D341Med (cell line): ENCODE measurements around the gene CD276.

ENCODE experiments used
- DNase-seq: peaks from one replicate; pipeline ENCODE4 v3.0.0; 2012; ENCODE audit warnings: low spot score

CD276 gene

DNA sequence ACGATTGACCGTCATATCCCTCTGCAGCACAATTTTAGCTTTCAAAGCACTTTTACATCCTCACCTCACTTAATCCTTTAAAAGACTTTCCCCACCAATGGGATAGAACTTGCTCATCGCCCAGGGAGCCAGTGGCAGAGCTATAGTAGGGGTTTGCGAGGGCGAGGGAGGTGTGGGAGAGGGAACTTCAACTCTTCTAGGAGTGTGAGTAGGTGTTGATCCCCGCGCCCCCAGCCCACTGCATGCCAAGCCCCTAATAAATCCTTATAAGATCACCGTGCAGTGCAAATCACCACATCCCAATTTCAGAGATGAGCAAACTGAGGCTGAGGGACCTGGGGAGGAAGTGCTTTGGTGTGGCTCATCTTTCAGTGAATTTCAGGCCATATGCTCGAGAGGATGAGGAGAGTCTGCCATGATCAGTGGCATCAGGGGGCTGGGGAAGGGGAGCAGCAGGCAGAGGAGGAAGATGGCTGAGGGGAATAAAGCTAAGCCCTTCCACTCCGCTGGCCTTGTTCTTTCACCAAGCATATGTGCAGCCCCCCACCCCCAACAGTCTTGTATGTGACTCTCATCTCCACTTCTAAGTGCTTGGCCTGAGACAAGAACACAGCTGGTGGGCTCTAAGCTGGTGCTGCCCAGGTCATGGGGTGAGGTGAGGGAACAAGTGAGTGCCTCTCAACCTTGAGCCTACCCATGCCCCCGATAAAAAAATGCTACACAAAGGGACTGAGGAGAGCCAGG is 63.8 kb downstream of the CD276 start:
- no peak for DNase-seq

DNA sequence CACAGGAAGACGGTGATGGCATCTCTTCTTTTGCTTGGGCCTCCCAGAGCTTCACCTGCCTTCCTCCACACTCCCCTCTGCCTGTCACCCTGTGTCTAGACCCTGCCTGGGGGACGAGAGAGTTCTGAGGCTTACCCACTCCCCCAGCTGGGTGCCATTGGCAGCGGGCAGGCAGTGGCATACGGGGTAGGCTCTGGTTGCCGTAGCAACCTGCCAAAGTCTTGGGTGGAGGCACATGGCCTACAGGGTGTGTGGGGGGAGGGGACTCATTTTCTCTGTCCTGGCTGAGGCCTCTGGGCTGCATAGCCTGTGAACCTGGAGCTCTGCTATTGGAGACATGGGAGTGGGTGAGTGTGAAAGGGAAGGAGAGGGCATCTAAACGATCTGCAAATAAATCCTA is 64.5 kb downstream of the CD276 start:
- DNase-seq = no peak

DNA sequence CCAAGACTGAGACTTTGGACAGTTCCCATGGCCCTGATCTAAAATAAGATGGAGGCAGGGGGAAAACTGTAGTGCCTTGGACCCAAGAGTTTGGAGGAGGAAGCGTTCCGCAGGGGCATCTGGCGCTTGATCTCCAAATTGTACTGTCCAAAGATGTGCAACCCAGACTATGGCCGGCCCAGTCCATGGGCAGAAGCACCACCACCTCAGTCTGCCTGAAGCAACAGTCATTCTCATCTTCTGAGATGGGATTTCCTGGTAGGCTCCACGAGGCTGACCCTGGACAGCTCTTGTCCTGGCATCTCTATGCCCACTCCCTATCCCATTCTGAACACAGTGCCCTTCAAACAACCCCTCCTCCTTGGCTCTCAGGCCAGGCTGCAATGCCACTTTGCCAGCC is 65.3 kb downstream of the CD276 start:
- no peak for DNase-seq

DNA sequence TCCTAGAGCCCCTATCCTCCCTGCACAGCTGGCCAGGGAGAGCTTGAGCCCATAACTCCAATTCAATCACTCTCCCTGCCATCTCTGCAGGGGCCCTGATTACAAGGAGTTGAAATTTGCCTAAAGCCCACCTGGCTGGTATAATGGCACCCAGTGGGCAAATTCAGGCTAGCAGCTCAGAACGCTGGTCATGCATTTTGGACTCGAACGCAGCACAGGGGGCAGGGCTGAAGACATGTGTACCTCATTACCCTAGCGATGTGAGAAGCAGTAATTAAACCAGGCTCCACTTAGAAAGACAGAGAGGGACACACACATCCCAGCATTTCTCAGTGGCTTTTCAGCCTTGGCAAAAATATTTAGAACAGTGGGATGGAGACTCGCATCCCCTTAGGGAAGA is 65.8 kb downstream of the CD276 start:
- DNase-seq = no peak

DNA sequence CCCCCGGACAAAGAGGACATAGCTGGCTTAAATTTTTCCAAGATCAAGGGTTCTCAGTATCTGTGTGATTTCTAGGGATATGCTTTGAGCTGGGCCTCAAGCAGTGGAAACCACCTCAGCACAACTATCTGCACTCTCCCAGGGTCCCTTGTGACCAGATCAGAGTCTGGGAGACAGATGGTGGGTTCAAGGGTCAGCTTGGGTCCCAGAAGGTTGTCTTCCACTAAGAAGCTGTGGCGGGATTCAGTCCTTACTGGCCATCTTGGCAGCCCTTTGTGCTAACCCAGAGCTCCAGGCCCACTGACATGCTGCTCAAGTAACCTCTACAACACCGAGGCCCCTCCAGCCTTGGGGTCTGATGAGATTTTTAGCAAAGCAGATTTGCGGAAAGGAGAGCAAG is 66.3 kb downstream of the CD276 start:
- DNase-seq = no peak

DNA sequence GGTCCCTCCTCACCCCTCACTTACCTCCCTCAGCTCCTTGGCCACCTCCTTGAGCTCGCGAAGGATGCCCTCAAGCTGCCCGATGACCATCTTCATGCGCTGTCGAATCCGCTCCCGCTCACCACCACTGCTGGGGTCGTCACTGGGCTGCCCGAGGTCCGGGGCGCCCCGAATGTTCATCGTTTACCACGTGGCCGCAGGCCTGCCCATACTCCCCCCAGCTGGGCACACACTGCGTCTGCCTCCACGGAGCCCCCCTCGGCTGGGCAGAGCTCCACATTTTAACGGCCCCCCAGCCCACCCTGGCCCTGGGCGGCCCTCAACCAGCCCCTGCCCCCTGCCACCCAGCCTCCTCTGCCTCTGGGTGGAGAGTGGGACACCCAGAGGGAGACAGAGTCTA is 66.8 kb downstream of the CD276 start:
- no peak for DNase-seq

DNA sequence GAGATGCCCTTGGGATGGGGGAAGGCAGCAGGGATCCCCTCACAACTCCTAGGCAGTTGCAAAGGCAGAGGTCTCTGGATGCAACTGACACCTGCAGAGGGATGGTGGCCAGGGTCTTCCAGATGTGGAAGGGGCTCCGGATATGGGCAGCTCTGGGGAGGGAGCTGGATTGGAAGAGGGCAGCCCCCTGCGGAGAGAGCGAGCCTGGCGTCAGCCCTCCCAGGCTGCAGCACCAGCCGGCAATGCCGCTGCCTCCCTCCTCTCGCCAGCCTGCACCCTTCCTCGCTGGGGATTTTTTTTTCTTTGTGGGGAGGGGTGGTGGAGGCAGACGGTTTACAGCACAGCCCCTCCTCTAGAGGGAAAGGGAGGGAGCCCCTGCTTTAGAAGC is 67.3 kb downstream of the CD276 start:
- no peak for DNase-seq

DNA sequence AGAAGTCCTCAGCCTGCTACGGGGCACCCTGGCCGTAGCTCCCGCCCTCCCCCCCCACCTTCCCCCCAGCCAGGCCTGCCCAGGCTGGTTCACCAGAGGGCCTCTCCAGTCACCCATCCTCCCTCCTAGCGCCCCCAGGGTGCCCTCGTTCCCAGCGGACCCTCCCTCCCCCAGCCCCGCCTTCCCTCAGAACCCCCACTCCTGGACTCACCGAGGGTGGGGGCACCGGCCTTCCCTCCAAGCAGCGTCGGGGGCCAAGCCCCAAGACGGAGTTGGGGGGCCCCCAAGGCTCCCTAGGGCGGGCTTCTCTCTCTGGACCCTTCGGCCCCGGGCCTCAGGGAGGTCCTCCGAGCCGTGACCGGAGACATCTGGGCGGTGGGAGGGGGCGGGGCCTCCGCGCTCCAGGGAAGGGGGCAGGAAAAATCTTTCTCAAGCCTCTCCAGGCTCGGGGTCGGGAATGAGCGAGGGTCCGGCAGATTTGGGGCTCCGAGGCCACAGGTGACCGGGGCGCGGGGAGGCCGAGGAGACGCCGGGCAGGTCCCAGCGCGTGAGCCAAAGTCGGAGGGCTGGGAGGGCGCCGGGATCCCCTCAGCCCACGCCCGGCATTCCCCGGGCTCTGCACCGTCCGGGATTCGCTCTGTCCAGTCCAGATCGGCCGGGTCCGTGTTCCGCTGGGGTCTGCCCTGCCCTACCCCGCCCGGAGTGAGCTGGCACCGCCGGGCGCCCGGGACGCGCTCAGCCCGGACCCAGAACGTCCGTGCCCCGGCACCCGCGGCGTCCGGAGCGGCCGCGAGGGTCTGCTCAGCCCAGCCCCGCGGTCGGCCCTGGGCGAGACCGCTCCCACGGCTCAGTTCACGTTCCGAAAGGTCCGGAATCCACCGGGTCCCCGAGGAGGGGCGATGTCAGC is 68.0 kb downstream of the CD276 start:
- peak; percentile 62 for DNase-seq

DNA sequence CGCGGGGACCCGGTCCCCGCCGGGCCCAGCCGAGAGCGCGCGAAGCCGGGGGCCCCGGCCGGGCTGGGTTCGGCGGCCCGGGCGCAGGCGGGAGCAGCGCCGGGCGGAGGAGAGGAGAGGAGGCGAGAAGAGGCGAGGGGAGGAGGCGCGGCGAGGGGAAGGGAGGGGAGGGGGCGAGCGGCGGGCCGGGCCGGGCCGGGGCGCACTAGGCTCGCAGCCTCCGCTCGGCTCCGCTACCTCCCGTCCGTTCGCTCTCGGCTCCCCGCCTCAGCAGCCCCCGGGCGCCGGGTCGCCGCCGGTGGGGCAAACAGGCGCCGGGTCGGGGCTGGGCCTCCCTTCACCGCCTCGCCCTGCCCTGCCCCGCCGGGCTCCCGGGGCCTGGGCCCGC is 68.6 kb downstream of the CD276 start:
- DNase-seq = peak; percentile 80

DNA sequence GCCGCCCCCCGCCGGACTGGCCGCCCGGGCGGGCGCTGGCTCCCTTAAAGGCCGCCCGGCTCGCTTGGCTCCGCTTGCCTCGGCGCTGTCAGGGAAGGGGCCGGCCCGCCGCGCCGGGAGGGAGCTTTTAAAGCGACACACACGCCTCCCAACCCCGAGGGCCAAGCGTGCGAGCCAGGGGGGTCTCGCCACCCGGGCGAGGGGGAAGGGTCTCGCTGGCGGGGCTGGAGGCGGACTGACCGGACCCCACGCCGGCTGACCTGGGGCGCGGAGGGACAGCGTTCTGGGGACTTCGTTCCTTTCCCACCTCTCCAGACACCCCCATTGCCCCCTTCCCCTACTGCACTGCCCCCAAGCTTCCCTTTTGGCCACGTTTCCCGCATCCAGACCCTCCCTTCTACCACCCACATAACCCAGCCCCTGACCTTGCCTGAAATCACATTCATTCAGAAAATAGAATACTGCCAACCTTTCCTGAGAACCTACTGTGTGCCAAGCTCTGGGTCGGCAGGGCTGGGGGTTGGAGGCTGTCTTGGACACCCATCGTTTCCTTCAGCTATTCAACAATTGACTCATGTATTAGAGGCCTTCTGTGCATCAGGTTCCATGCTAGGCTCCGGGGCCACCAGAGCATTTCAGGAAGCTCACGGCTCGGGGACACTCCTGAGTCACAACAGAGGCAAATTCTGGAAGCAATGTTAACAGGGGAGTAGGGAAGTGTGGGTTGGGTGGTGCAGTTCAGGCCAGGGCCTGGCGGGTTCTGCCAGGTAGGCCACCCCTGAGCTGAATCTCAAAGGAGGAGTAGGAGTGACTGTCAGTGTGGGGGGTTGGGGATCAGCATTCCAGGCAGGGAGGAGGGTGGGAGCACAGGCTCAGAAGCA is 69.3 kb downstream of the CD276 start, which contains the start of gene INSYN1:
Gene INSYN1, minus strand, starts transcription at position 102 of the 881 bp plus-strand sequence. CDS start 2,221 bp downstream, outside the sequence.
- no peak for DNase-seq

DNA sequence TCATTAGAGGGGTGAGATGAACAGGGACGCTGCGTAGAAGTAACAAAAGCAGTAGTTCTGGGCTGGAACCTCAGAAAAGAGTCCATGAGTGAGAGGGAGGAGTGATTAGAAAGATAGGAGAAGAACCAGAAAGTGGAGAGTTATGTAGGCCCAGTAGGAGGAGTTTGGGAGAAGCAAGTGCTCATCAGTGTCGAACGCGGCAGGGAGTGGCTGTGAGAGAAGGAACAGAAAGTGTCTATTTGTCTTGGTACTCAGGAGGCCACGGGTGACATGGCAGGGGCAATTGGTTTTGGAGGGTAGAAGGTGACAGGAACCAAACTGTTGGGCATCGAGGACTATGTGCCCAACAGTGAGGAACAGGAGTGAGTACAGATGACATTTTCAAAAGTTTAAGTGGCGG is 70.3 kb downstream of the CD276 start:
- DNase-seq = no peak

DNA sequence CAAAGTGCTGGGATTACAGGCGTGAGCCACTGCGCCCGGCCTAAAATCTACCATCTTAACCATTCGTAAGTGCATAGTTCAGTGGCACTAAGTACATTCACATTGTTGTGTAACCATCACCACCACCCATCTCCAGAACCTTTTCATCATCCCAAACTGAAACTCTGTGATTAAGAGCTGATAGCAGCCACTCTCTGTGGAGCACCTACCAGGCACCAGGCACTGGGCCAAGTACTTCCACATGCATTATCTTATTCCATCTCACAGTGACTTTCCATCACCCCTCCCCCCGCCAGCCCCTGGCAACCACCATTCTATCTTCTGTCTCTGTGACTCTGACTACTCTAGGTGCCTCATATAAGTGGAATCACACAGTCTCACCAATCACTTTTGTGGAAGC is 71.3 kb downstream of the CD276 start:
- no peak for DNase-seq

DNA sequence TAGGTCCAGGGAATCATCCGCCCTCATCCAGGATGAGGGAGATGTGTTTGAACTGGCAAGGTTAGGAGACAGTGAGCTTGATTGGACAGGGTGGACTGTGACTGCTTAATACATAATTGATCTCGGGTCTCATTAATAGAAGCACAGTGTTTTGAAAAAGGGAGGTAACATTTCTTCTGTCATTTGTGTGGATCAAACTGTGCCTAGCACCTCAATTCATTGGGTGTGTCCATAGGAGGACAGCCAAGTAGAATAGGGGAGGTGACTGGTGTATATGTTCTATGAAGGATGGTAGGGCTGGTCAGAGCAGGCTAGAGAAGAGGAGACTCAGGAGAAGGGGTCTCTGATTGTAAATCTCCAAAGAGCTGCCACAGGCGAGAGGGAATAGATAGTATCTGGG is 71.8 kb downstream of the CD276 start:
- no peak for DNase-seq

DNA sequence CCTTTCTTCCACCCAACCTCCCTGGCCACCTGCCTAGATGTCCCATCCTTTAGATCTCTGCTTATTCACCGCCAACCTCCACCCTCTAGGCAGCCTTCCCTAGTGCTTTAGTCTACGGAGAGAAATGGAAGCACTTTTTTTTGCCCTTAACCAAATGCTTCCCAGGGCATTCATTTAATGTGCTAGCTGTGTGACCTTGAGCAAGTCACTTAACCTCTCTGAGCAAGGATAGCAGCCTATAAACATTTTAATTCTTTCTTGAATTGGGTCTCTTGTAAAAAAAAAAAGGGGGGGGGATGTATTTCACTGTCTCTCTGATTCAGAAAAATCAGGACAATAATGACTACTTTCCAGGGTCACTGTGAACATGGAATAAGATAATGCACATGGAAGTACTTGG is 72.2 kb downstream of the CD276 start:
- no peak for DNase-seq

DNA sequence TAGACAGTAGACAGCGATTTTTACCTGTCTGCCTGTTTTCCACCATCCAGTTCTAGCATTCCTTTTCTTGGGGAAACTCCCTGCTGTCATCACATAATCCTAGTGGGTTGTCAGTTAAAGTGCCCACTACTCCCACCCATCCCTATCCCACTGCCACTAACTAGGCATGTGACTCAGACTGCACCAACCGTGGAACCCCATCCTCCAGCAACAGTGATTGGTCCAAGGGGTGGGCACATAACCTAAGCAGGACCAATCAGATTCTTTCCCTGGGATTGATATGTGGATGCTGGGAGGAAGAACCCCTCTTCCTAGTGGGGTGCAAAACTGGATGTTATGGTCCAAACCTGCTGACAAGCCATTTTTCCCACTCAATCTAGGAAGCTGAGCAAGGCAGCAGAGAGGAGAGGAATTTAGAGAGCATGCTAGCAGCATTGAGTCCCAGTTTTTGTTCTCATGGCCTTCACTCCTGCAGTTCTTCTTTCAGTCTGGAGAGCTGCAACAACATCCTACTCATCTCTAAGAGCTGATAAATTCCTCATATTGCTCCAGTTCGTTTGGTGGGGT is 72.8 kb downstream of the CD276 start:
- no peak for DNase-seq

DNA sequence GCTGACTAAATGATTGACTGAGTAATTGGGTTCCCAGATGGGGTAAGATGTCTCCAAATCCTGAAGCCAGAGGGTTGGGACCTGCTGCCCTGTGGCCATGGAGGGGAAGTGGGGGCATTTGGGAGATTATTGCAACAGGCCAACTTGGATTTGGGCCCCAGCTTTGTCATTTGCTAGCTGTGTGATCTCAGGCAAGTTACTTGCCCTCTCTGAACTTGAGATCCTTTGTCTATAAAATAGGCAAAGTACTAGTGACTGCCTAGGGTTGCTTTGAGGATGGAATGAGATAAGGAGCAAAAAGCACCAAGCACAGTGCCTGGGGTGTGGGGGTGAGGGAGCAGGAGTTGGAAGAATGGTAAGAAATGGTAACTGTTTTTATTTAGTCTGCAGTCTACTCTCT is 73.4 kb downstream of the CD276 start:
- no peak for DNase-seq

DNA sequence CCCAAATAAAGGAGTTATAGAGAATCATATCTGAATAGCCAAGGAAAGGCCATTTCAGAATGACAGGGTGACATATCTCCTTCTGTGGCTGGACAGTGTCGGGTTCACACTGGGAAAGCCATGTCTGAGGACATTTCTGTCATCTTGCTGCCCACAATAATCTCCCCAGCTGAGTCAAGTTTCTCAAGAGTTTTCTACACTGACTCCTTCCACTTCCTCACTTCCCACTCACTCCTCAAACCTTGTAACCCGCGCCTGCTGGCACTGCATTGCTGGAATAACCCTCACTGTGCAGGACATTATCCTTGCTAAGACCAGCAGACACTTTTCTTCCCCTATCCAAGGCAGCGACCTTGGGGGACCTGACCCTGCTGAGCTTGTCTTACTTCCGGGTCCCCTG is 74.3 kb downstream of the CD276 start:
- DNase-seq = no peak

DNA sequence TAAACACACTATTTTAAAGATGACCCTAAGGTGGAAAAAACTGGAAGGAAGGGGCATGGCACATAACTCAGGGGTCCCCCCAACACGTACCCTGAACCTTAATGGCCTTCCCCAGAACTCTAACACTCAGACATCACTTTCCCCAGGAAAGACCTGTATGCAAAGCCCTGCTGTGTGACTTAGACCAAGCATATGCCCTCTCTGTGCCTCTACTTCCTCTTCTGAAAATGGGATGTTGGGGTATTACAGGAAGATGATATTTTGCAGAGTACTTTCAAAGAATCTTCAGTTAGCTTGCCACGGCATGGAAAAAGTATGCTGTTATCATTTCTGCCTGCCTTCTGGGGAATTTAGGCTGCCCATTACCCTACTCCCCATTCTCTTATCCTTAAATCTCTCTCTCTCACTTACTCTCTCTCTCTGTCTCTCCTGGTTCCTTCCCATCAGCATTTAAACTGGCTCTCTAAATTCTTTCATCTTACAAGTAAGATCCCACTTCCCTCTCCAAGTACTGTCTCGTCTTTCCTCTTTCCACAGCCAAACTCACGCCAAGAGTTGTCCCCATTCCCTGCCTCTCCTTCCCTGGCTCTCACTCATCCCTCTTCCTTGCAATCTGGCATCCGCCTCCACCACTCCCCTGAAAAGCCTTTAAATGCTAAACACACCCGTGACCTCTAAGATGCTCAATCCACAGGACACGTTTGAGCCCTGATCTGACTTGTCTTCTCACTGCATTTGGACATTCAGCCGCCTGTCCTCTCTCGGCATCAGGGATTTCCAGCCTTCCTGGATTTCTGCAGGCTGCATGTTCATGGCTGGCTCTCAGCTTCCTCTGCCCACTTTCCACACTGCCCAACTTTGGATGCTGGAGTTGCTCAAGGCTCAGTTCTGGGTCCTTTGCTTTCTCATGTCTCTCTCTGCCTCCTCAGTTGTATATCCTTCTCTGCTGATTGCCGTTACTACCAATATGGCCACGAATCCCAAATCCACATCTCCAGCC is 76.4 kb downstream of the CD276 start:
- DNase-seq = no peak

DNA sequence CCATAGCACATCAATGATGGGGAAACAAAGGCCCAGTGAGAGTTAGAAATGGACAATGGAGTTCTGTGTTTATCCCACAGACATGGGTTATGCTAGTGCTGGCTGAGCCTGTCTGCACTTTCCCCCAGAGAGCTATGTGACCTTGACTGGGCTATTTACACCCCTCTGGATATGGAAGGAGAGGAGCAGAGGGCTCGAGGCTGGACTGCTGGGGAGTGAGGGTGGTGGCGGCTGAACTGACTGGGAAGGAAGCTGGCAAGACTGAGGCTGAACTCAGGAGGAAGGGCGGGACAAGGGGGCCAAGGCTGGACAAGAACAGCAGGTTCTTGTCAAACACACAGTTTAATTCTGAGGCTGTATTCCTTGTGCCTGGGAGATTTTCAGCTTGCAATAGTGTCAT is 79.7 kb downstream of the CD276 start:
- no peak for DNase-seq
